Panc1 (cell line): Measurements from ENCODE around the gene WDR72.

ENCODE experiments used
- CTCF ChIP-seq: fragments of 450-650 bp; IDR thresholded peaks from 2 replicates; pipeline ENCODE4 v1.5.1; 2017; ENCODE audit warnings: mild to moderate bottlenecking
- POLR2AphosphoS5 ChIP-seq: IDR thresholded peaks from 2 replicates; pipeline ENCODE4 v1.6.1; 2012; ENCODE audit warnings: mild to moderate bottlenecking, low read depth, low read length, moderate library complexity
- REST ChIP-seq, 2 experiments: IDR thresholded peaks; 2 replicates each; pipeline ENCODE4 v1.6.1; 2011 to 2012; ENCODE audit warnings: low read depth in 2 of 2, control low read depth in 1 of 2, low read length in 1 of 2, mild to moderate bottlenecking in 1 of 2, moderate library complexity in 1 of 2; ENCODE audit not compliant: insufficient read depth in 1 of 2
- SIN3A ChIP-seq: IDR thresholded peaks from 2 replicates; pipeline ENCODE4 v1.6.1; 2012; ENCODE audit warnings: low read depth, mild to moderate bottlenecking, low read length, moderate library complexity, borderline replicate concordance; ENCODE audit not compliant: insufficient read depth
- TCF7L2 ChIP-seq: IDR thresholded peaks from 2 replicates; pipeline ENCODE4 v1.6.1; 2011; ENCODE audit warnings: mild to moderate bottlenecking, low read depth, low read length, inconsistent platforms

- TF ChIP-seq POLR2AphosphoS5, result no peak
- TF ChIP-seq CTCF, result no peak
- no peak for TF ChIP-seq REST (IDR thresholded peaks at IDR 0.05; ENCODE audit: insufficient read depth in 1 of 2, low read depth in 2 of 2, low read length in 1 of 2)
- TF ChIP-seq SIN3A, result no peak
- TF ChIP-seq TCF7L2, result no peak
Measured at GRCh38 chr15:53618461-53618860, 141.0 kb downstream of the WDR72 start.
